Ascending aorta (tissue), 2 donors: ENCODE data around the gene ATP8A1. TPM values are rescaled to one million over a fixed set of nuclear protein-coding genes. Genes with fewer than 3 reads are reported as not detected.

ENCODE experiments used
- DNase-seq, 2 donors: peaks; one replicate each; pipeline ENCODE4 v3.0.0-alpha.2; 2019; ENCODE audit warnings: low spot score in 2 of 2
- H3K27ac ChIP-seq, 2 donors: fragments of 200-600 bp; sonication (generic); one replicate each; pipeline ENCODE4 v1.5.1; 2016 to 2017; ENCODE audit warnings: mild to moderate bottlenecking in 1 of 2
- H3K27me3 ChIP-seq: fragments of 200-600 bp; sonication (generic); one replicate; pipeline ENCODE4 v1.5.1; 2017
- H3K36me3 ChIP-seq, 2 donors: fragments of 200-600 bp; sonication (generic); one replicate each; pipeline ENCODE4 v1.5.1; 2016
- H3K4me1 ChIP-seq, 2 donors: fragments of 200-600 bp; sonication (generic); one replicate each; pipeline ENCODE4 v1.5.1; 2016 to 2017; ENCODE audit warnings: mild to moderate bottlenecking in 1 of 2
- H3K4me3 ChIP-seq, 2 donors: fragments of 200-600 bp; sonication (generic); one replicate each; pipeline ENCODE4 v1.5.1; 2016 to 2017; ENCODE audit warnings: mild to moderate bottlenecking in 1 of 2
- H3K9me3 ChIP-seq, 2 donors: fragments of 200-600 bp; sonication (generic); one replicate each; pipeline ENCODE4 v1.5.1; 2016
- CTCF ChIP-seq, 3 experiments: fragments of 200-600 bp in 2 of 3; fragments of 450-650 bp in 1 of 3; sonication (generic) in 2 of 3; IDR thresholded peaks; one replicate each; pipeline ENCODE4 v1.5.1; 2016 to 2019; ENCODE audit warnings: antibody characterized with exemption in 3 of 3, mild to moderate bottlenecking in 1 of 3, moderate library complexity in 1 of 3
- intact Hi-C: fragments of 100-400 bp; cut with DNase I; formaldehyde crosslinking; loops from one replicate; pipeline ENCODE4 v1.15.1; 2023
- total RNA-seq: library from RNA; depleted of rRNA; stranded (reverse); fragments of >200 nt; gene quantifications from one replicate; pipeline ENCODE4 v1.1.0, GENCODE V29; 2016

Gene ATP8A1
- total RNA-seq, 1 donor from 2014 or later: 11.4 TPM

DNA sequence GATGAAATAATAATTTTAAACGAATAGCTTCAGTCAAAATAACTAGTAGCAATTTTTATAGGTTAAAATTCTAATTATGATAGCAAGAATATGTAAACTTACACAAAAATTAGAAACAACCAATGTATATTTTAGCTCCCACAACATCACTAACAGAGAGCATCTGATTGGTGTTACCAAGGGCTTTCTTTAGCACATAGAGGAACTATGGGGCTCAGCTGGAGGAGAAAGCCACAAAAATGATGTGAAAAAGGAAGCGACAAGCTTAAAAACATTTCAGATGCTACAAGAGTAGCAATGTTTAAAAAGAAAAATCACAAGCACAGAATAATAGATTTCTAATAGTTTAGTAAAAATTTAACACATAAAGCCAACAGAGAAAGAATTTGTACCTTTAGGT, 56.3 kb downstream of the ATP8A1 start:
- Histone ChIP-seq H3K4me1 (no peaks in the 10 kb centered on the region), H3K27me3 (no peaks in the 10 kb centered on the region), H3K4me3 (no peak overlapping the region), H3K36me3 (no peaks in the 10 kb centered on the region), H3K27ac (no peak overlapping the region), H3K9me3 (no peaks in the 10 kb centered on the region)
- intact Hi-C loops: no loop called here
- TF ChIP-seq CTCF (IDR thresholded peaks at IDR 0.05): no peak
- no peak for DNase-seq

- Histone ChIP-seq H3K36me3 (no peaks in the 10 kb centered on the region), H3K9me3 (no peaks in the 10 kb centered on the region), H3K4me3 (no peak overlapping the region), H3K27ac (no peak overlapping the region), H3K27me3 (no peaks in the 10 kb centered on the region), H3K4me1 (no peaks in the 10 kb centered on the region)
- no peak for TF ChIP-seq CTCF (IDR thresholded peaks at IDR 0.05)
- intact Hi-C loops: no loop called here
- no peak for DNase-seq
Observed at GRCh38 chr4:42596918-42597317, 60.0 kb downstream of the ATP8A1 start.

- intact Hi-C loops: no loop called here
- Histone ChIP-seq H3K27me3 (no peaks in the 10 kb centered on the region), H3K9me3 (no peaks in the 10 kb centered on the region), H3K4me1 (no peaks in the 10 kb centered on the region), H3K4me3 (no peak overlapping the region), H3K27ac (no peak overlapping the region), H3K36me3 (no peaks in the 10 kb centered on the region)
- no peak for TF ChIP-seq CTCF (IDR thresholded peaks at IDR 0.05)
- no peak for DNase-seq
Observed at GRCh38 chr4:42594888-42595287, 62.0 kb downstream of the ATP8A1 start.

GRCh38 chr4:42588909-42589308, 68.0 kb downstream of the ATP8A1 start:
- no peak for DNase-seq
- Histone ChIP-seq H3K4me1 (no peaks in the 10 kb centered on the region), H3K4me3 (no peak overlapping the region), H3K27me3 (no peaks in the 10 kb centered on the region), H3K9me3 (no peaks in the 10 kb centered on the region), H3K36me3 (no peaks in the 10 kb centered on the region), H3K27ac (no peak overlapping the region)
- intact Hi-C loops: no loop called here
- TF ChIP-seq CTCF (IDR thresholded peaks at IDR 0.05): no peak

DNA sequence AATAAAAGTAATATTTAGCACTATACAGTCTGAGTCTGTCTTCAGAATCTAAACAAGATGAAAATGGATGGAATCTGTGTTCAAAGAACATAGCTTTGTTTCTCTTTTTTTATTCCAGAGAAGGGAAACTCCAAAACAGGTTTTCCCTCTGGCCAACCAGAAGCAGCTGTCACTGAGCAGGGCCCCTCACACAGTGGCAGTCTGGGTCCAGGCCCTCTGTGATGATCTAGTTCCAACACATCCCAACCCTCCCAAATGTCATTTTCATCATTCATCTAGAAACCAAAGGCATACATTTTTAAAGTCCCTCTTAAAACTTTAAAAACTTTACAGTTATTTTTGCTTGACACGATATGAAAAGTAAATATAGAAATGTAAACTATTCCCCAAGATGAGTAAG, 70.1 kb downstream of the ATP8A1 start:
- no peaks in the 10 kb centered on the region for H3K9me3 ChIP-seq
- no peak overlapping the region for H3K4me3 ChIP-seq
- TF ChIP-seq CTCF (IDR thresholded peaks at IDR 0.05): no peak
- intact Hi-C loops: no loop called here
- H3K27me3 ChIP-seq: no peaks in the 10 kb centered on the region
- no peaks in the 10 kb centered on the region for H3K36me3 ChIP-seq
- H3K27ac ChIP-seq: no peak overlapping the region
- no peaks in the 10 kb centered on the region for H3K4me1 ChIP-seq
- DNase-seq: no peak

DNA sequence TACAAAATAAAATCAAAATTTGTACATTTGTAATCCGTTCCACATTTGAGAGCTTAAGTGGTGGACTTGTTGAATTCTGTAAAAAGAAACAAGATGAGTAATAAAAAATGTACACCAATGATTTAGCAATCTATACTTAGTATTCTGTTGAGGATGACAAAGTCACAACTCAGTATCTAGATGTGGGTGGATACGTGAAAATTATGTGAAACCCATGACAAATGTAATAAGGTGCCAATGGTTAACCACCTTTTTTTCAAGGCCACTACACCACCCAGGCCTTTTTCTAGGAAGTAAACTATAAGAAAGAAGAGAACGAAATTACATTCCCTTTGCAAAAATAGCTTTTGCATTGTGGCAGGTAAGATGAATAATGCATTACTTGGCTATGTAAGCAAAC, 77.0 kb downstream of the ATP8A1 start:
- Histone ChIP-seq H3K27ac (no peak overlapping the region), H3K4me1 (no peaks in the 10 kb centered on the region), H3K27me3 (no peaks in the 10 kb centered on the region), H3K4me3 (no peak overlapping the region), H3K36me3 (no peaks in the 10 kb centered on the region), H3K9me3 (no peaks in the 10 kb centered on the region)
- DNase-seq: no peak
- no peak for TF ChIP-seq CTCF (IDR thresholded peaks at IDR 0.05)
- intact Hi-C loops: no loop called here
